IMR-90 (cell line): Measurements from ENCODE around the gene RIPPLY1. TPM values are rescaled to one million over a fixed set of nuclear protein-coding genes. Genes with fewer than 3 reads are reported as not detected.

Source experiments
- ATAC-seq: fragments of 200-7000 bp; cut with Tn5 transposase; 2 replicates; pipeline ENCODE4 v1.9.1; 2020; ENCODE audit warnings: low read depth, mild to moderate bottlenecking, moderate library complexity
- BruUV-seq: library from RNA; stranded (reverse); fragments of 400-500 nt; replicated peaks from 2 replicates; lab custom pipeline; 2021; lab: Mats Ljungman, UMichigan
- CTCF ChIA-PET: fragments of 300-600 bp; formaldehyde crosslinking; extraction: SDS; loops from one replicate; lab custom pipeline; 2021; ENCODE audit warnings: antibody characterized with exemption; lab: Yijun Ruan, JAX
- POLR2A ChIA-PET: fragments of 300-600 bp; sonication (Branson Sonifier 250); formaldehyde crosslinking; loops from one replicate; lab custom pipeline; 2022; ENCODE audit warnings: antibody characterized with exemption; ENCODE audit not compliant: unreplicated experiment; lab: Charles Lee
- DNase-seq: peaks from one replicate; pipeline ENCODE4 v3.0.0; 2013
- H2AFZ ChIP-seq: replicated peaks from 2 replicates; pipeline ENCODE3; 2013; ENCODE audit warnings: low read length, mild to moderate bottlenecking; ENCODE audit not compliant: poor library complexity
- H2AK5ac ChIP-seq: 2 replicates; pipeline ENCODE4 v1.6.1; 2013; ENCODE audit warnings: low read depth, low read length, inconsistent platforms
- H2AK9ac ChIP-seq: replicated peaks from 2 replicates; pipeline ENCODE3; 2013; ENCODE audit warnings: mild to moderate bottlenecking, low read depth, low read length, moderate library complexity; ENCODE audit not compliant: poor library complexity
- H2BK120ac ChIP-seq: 2 replicates; pipeline ENCODE4 v1.6.1; 2013; ENCODE audit warnings: low read depth, low read length, inconsistent platforms
- H2BK15ac ChIP-seq: 3 replicates; pipeline ENCODE4 v1.6.1; 2013; ENCODE audit warnings: low read depth, low read length, inconsistent platforms
- H2BK20ac ChIP-seq: 2 replicates; pipeline ENCODE4 v1.6.1; 2013; ENCODE audit warnings: low read depth, mild to moderate bottlenecking, inconsistent platforms, low read length, moderate library complexity
- H2BK5ac ChIP-seq: 2 replicates; pipeline ENCODE4 v1.6.1; 2013; ENCODE audit warnings: mild to moderate bottlenecking, low read depth, low read length, inconsistent platforms; ENCODE audit not compliant: poor library complexity, severe bottlenecking
- H3K14ac ChIP-seq: replicated peaks from 2 replicates; pipeline ENCODE4 v1.6.1; 2013; ENCODE audit warnings: low read depth, low read length, inconsistent platforms
- H3K18ac ChIP-seq: 2 replicates; pipeline ENCODE4 v1.6.1; 2013; ENCODE audit warnings: low read depth, low read length, control low read depth
- H3K23ac ChIP-seq: 2 replicates; pipeline ENCODE4 v1.6.1; 2013; ENCODE audit warnings: low read depth, low read length, inconsistent platforms
- H3K27ac ChIP-seq: 2 replicates; pipeline ENCODE4 v1.5.1; 2013; ENCODE audit warnings: mild to moderate bottlenecking, control low read depth, low read length; ENCODE audit not compliant: insufficient read depth
- H3K27me3 ChIP-seq: 2 replicates; pipeline ENCODE4 v1.6.1; 2013; ENCODE audit warnings: low read length; ENCODE audit not compliant: control insufficient read depth, insufficient read depth
- H3K36me3 ChIP-seq: 2 replicates; pipeline ENCODE4 v1.6.1; 2013; ENCODE audit warnings: low read length, mixed read lengths; ENCODE audit not compliant: control insufficient read depth, insufficient read depth
- H3K4ac ChIP-seq: 2 replicates; pipeline ENCODE4 v1.6.1; 2013; ENCODE audit warnings: low read depth, low read length, inconsistent platforms
- H3K4me1 ChIP-seq: 2 replicates; pipeline ENCODE4 v1.6.1; 2013; ENCODE audit warnings: low read length, mixed read lengths; ENCODE audit not compliant: control insufficient read depth, insufficient read depth
- H3K4me2 ChIP-seq: 2 replicates; pipeline ENCODE4 v1.6.1; 2013; ENCODE audit warnings: low read depth, mild to moderate bottlenecking, control low read depth, low read length, moderate library complexity
- H3K4me3 ChIP-seq: 2 replicates; pipeline ENCODE4 v1.5.1; 2013; ENCODE audit warnings: low read depth, mild to moderate bottlenecking, control low read depth, low read length, moderate library complexity; ENCODE audit not compliant: insufficient read depth
- H3K56ac ChIP-seq: 2 replicates; pipeline ENCODE4 v1.6.1; 2013; ENCODE audit warnings: low read length, inconsistent platforms; ENCODE audit not compliant: insufficient read depth; ENCODE audit errors: extremely low read depth
- H3K79me1 ChIP-seq, 2 experiments: 2 replicates each; pipeline ENCODE4 v1.6.1; 2013; ENCODE audit warnings: low read length in 2 of 2, inconsistent platforms in 1 of 2, low read depth in 1 of 2
- H3K9ac ChIP-seq: 2 replicates; pipeline ENCODE4 v1.6.1; 2013; ENCODE audit warnings: low read depth, low read length, control low read depth
- H3K9me1 ChIP-seq: 2 replicates; pipeline ENCODE4 v1.6.1; 2013; ENCODE audit warnings: low read length, inconsistent platforms; ENCODE audit not compliant: insufficient read depth
- H3K9me3 ChIP-seq: 2 replicates; pipeline ENCODE4 v1.6.1; 2013; ENCODE audit warnings: low read length; ENCODE audit not compliant: control insufficient read depth, insufficient read depth
- H4K20me1 ChIP-seq: 2 replicates; pipeline ENCODE4 v1.6.1; 2013; ENCODE audit warnings: low read length, inconsistent platforms; ENCODE audit not compliant: insufficient read depth
- H4K5ac ChIP-seq: 2 replicates; pipeline ENCODE4 v1.6.1; 2013; ENCODE audit warnings: mild to moderate bottlenecking, low read depth, low read length, control low read depth
- H4K8ac ChIP-seq, 2 experiments: 2 replicates each; pipeline ENCODE4 v1.6.1; 2013; ENCODE audit warnings: low read depth in 2 of 2, low read length in 2 of 2, control low read depth in 1 of 2, inconsistent platforms in 1 of 2
- H4K91ac ChIP-seq: 2 replicates; pipeline ENCODE4 v1.6.1; 2013; ENCODE audit warnings: low read depth, low read length, inconsistent platforms; ENCODE audit not compliant: insufficient read depth
- BHLHE40 ChIP-seq: fragments of 150-350 bp; IDR thresholded peaks from 2 replicates; pipeline ENCODE4 v1.6.1; 2016; ENCODE audit warnings: mild to moderate bottlenecking, low read depth, low read length
- CEBPB ChIP-seq: IDR thresholded peaks from 2 replicates; pipeline ENCODE4 v1.6.1; 2012; ENCODE audit warnings: low read depth, low read length, improper control_type of control experiment
- CHD1 ChIP-seq: IDR thresholded peaks from 2 replicates; pipeline ENCODE4 v1.6.1; 2012; ENCODE audit warnings: low read depth, low read length, improper control_type of control experiment
- FOS ChIP-seq: fragments of 150-350 bp; IDR thresholded peaks from 2 replicates; pipeline ENCODE4 v1.6.1; 2016; ENCODE audit warnings: low read depth, low read length
- MAFK ChIP-seq: IDR thresholded peaks from 2 replicates; pipeline ENCODE4 v1.6.1; 2012; ENCODE audit warnings: low read depth, low read length, improper control_type of control experiment
- MAZ ChIP-seq: IDR thresholded peaks from 2 replicates; pipeline ENCODE4 v1.6.1; 2012; ENCODE audit warnings: low read depth, mild to moderate bottlenecking, low read length, improper control_type of control experiment, moderate library complexity, borderline replicate concordance
- MXI1 ChIP-seq: IDR thresholded peaks from 2 replicates; pipeline ENCODE4 v1.6.1; 2012; ENCODE audit warnings: low read depth, mild to moderate bottlenecking, low read length, moderate library complexity, borderline replicate concordance
- NFE2L2 ChIP-seq: fragments of 150-350 bp; IDR thresholded peaks from 2 replicates; pipeline ENCODE4 v1.6.1; 2016; ENCODE audit warnings: low read depth, mild to moderate bottlenecking, low read length
- POLR2A ChIP-seq: IDR thresholded peaks from 2 replicates; pipeline ENCODE4 v1.6.1; 2012; ENCODE audit warnings: mild to moderate bottlenecking, low read depth, low read length
- RAD21 ChIP-seq: IDR thresholded peaks from 2 replicates; pipeline ENCODE4 v1.6.1; 2012; ENCODE audit warnings: low read length, improper control_type of control experiment
- RCOR1 ChIP-seq: IDR thresholded peaks from 2 replicates; pipeline ENCODE4 v1.6.1; 2012; ENCODE audit warnings: mild to moderate bottlenecking, low read length, improper control_type of control experiment; ENCODE audit not compliant: insufficient replicate concordance
- RFX5 ChIP-seq: IDR thresholded peaks from 2 replicates; pipeline ENCODE4 v1.8.0; 2012; ENCODE audit warnings: low read depth, mild to moderate bottlenecking, low read length, moderate library complexity
- SMC3 ChIP-seq: fragments of 150-350 bp; IDR thresholded peaks from 2 replicates; pipeline ENCODE4 v1.6.1; 2016; ENCODE audit warnings: low read depth, mild to moderate bottlenecking, antibody characterized with exemption, low read length, moderate library complexity
- WGBS, 2 experiments: methylation state at CpG; one replicate each; pipeline versions ENCODE4 v1.1.5 to v1.1.7; 2013; ENCODE audit warnings: missing lambda C conversion rate in 2 of 2; ENCODE audit not compliant: insufficient read length in 1 of 2; ENCODE audit errors: extremely low coverage in 2 of 2; 5-methylcytosine and 5-hydroxymethylcytosine counted together
- dilution Hi-C: fragments of 300-500 bp; cut with HindIII; formaldehyde crosslinking; loops from one replicate; pipeline ENCODE4 v1.14.3; 2018; ENCODE audit warnings: low sequenced_read_pairs; ENCODE audit not compliant: unreplicated experiment
- in situ Hi-C: fragments of 300-500 bp; cut with MboI; formaldehyde crosslinking; loops from 3 replicates; pipeline ENCODE4 v1.14.3; 2019; ENCODE audit warnings: low sequenced_read_pairs, inconsistent platforms, mixed read lengths
- intact Hi-C: fragments of 100-400 bp; cut with micrococcal nuclease; formaldehyde crosslinking; loops from 2 replicates; pipeline ENCODE4 v1.10.0; 2022
- polyA plus RNA-seq, 3 experiments: library from polyadenylated mRNA; depleted of rRNA; stranded (reverse); fragments of >200 nt; gene quantifications; 2 replicates each; pipeline ENCODE4 v1.2.3, GENCODE V29; 2012; ENCODE audit warnings: low replicate concordance in 1 of 3
- total RNA-seq: library from RNA; depleted of rRNA; stranded (reverse); fragments of >200 nt; gene quantifications from 2 replicates; pipeline ENCODE4 v1.2.3, GENCODE V29; 2012
- TF ChIP-seq, protein P1 (sequence below): fragments of 150-350 bp; IDR thresholded peaks from 2 replicates; pipeline ENCODE4 v1.6.1; 2016; ENCODE audit warnings: low read depth, mild to moderate bottlenecking, low read length, moderate library complexity, borderline replicate concordance
- TF ChIP-seq, protein P2 (sequence below): conservative IDR thresholded peaks from 2 replicates; pipeline ENCODE4 v1.5.1; 2012; ENCODE audit warnings: mild to moderate bottlenecking, low read depth, low read length, improper control_type of control experiment
- TF ChIP-seq, protein P3 (sequence below): fragments of 150-350 bp; IDR thresholded peaks from 2 replicates; pipeline ENCODE4 v1.6.1; 2017; ENCODE audit warnings: mild to moderate bottlenecking, antibody characterized with exemption, low read length, low read depth

RIPPLY1 gene
- total and polyA plus RNA-seq, 2 of the 4 experiments (the other 2 are of a cell fraction): not detected

DNA sequence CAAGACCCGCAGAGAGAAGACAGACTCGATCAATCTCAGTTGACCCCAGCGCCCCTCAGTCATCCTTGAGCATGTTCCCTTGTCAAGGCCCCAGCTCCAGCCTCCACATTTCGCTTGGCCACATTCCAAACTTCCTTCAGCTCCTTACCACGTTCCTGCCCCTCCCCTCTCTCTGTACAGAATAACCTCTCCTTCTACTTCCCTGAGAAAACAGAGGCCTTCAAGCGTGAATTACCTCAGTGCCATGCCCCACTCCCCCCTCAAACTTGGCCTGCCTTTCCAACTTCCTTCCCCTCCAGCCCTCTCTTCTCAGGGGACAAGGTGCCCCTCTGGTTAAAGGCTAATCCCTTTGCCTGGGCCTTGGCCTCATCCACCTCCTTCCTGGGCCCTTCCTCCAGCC, 3.2 kb upstream of the RIPPLY1 start:
- H2BK120ac ChIP-seq: no peak overlapping the region
- no peak overlapping the region for H3K4ac ChIP-seq
- no peak overlapping the region for H2AK5ac ChIP-seq
- H4K91ac ChIP-seq: no peak overlapping the region
- H2BK15ac ChIP-seq: no peak overlapping the region
- TF ChIP-seq, protein P1, sequence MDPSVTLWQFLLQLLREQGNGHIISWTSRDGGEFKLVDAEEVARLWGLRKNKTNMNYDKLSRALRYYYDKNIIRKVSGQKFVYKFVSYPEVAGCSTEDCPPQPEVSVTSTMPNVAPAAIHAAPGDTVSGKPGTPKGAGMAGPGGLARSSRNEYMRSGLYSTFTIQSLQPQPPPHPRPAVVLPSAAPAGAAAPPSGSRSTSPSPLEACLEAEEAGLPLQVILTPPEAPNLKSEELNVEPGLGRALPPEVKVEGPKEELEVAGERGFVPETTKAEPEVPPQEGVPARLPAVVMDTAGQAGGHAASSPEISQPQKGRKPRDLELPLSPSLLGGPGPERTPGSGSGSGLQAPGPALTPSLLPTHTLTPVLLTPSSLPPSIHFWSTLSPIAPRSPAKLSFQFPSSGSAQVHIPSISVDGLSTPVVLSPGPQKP: no peak
- TF ChIP-seq, protein P2, sequence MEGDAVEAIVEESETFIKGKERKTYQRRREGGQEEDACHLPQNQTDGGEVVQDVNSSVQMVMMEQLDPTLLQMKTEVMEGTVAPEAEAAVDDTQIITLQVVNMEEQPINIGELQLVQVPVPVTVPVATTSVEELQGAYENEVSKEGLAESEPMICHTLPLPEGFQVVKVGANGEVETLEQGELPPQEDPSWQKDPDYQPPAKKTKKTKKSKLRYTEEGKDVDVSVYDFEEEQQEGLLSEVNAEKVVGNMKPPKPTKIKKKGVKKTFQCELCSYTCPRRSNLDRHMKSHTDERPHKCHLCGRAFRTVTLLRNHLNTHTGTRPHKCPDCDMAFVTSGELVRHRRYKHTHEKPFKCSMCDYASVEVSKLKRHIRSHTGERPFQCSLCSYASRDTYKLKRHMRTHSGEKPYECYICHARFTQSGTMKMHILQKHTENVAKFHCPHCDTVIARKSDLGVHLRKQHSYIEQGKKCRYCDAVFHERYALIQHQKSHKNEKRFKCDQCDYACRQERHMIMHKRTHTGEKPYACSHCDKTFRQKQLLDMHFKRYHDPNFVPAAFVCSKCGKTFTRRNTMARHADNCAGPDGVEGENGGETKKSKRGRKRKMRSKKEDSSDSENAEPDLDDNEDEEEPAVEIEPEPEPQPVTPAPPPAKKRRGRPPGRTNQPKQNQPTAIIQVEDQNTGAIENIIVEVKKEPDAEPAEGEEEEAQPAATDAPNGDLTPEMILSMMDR: no peak
- TF ChIP-seq POLR2A (no peak), FOS (no peak), MAZ (no peak), RAD21 (no peak), NFE2L2 (no peak), BHLHE40 (no peak), MAFK (no peak), CHD1 (no peak), CEBPB (no peak), RFX5 (no peak), RCOR1 (no peak), SMC3 (no peak), MXI1 (no peak)
- TF ChIP-seq, protein P3, sequence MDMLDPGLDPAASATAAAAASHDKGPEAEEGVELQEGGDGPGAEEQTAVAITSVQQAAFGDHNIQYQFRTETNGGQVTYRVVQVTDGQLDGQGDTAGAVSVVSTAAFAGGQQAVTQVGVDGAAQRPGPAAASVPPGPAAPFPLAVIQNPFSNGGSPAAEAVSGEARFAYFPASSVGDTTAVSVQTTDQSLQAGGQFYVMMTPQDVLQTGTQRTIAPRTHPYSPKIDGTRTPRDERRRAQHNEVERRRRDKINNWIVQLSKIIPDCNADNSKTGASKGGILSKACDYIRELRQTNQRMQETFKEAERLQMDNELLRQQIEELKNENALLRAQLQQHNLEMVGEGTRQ: no peak
- DNase-seq (no peak), ATAC-seq (no peak)
- H3K18ac ChIP-seq: no peak overlapping the region
- H2BK20ac ChIP-seq: no peak overlapping the region
- no peak overlapping the region for H3K14ac ChIP-seq
- dilution Hi-C loops (no loop called here), in situ Hi-C loops (no loop called here), intact Hi-C loops (no loop called here)
- WGBS, 2 experiments: 27% methylated on average over 4 of the region's 6 CpGs; no CpG with 5 or more reads in 1 of the 2 experiments
- H3K4me3 ChIP-seq: no peak overlapping the region
- ChIA-PET CTCF (no interaction called here), POLR2A (no interaction called here)
- no peaks in the 10 kb centered on the region for H3K79me1 ChIP-seq
- H3K9me1 ChIP-seq: no peaks in the 10 kb centered on the region
- H3K27me3 ChIP-seq: peaks cover 21% of the 10 kb centered on the region
- no peaks in the 10 kb centered on the region for H3K4me1 ChIP-seq
- no TSS peak for BruUV-seq
- H4K5ac ChIP-seq: no peak overlapping the region
- H3K23ac ChIP-seq: no peak overlapping the region
- H2AK9ac ChIP-seq: peak overlapping the region; percentile 23
- no peaks in the 10 kb centered on the region for H3K9me3 ChIP-seq
- no peak overlapping the region for H3K4me2 ChIP-seq
- H2BK5ac ChIP-seq: no peak overlapping the region
- H4K20me1 ChIP-seq: no peaks in the 10 kb centered on the region
- no peak overlapping the region for H3K9ac ChIP-seq
- no peak overlapping the region for H3K56ac ChIP-seq
- H3K27ac ChIP-seq: no peak overlapping the region
- no peak overlapping the region for H4K8ac ChIP-seq
- H2AFZ ChIP-seq: no peak overlapping the region
- no peaks in the 10 kb centered on the region for H3K36me3 ChIP-seq
